NCI-H1105 treated with DMSO at 0.1 percent for 48 hours (cell line): Measurements from ENCODE around the gene BICRAL.
A peak's percentile ranks its signal among the peaks of the same experiment; 100 is the strongest.
"Not testable (repeated sequence)": the region's sequence is repeated elsewhere in the genome, so short reads cannot be mapped to it uniquely, and the experiment has no call there.

Experiments
- DNase-seq: peaks from one replicate; lab custom pipeline; 2025; lab: John Stamatoyannopoulos, UW

The BICRAL gene

DNA sequence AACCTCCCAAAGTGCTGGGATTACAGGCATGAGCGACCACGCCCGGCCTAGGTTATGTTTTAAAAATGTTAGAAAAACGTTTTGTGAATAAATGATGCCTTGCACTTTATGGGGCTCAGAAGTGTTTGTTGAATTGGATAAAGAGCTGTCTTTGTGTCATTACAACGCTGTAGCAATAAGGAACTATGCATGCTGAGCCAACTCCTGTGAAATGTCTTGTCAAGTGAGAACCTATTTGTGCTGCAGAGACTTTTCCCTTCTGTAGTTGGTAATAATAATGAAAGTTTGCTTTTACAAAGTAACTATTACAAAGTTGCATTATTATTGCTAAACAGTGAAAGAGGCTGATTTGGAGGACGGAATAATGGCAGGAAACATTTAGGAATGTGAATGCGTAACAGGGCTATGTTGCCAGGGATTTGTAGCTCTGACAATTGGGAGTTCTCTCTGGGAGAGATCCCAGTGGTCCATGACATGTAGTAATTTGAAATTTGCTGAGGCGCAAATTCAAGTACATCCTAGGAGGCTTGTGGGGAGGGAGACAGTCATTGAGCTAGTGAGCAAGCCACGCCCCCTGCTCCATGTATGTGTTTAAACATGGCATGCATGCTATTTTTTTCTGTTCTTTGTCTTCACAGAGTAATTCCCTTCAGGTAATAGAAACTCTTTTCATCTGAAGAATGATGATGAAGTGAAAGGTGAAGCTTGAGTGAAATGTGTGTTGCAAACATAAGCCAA lies 16.8 kb upstream of the BICRAL start:
- DNase-seq, result no peak

DNA sequence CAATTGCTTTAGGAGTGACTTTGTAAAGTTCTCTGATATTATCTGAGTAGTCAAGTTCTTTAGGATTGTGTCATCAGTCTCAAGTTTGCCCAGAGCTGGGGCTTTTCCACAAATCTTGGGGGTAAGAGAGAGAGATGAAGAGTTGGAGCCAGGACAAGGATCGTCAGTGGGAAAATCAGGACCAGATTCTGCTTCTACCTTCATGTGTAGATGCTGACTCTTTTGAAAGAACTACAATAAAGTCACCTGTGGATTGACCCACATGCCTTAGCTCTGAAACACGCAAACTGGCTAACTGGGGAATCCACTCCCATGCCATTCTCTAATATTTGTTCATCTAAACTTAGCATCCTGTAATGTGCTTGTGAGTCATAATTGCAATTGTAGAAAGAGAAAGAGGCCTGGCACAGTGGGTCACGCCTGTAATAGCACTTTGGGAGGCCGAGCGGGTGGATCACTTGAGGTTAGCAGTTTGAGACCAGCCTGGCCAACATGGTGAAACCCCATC lies 15.6 kb upstream of the BICRAL start:
- DNase-seq, result no peak

DNA sequence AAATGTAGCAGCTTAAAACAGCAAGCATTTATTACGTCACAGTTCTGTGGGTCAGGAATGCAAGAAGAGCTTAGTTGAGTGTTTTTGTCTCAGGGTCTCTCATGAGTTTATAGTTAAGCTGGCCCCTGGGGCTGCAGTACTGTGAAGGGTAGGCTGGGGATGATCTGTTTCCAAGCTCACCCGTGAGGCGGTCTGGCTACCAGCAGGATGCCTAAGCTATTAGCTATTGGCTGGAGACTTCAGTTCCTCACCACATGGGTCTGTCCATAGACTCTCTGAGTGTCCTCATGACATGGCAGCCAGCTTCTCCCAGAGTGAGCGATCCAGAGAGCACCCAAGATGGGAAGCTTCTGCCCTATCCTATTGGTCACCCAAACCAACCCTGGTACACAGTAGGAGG lies 12.8 kb upstream of the BICRAL start:
- DNase-seq, result no peak

DNA sequence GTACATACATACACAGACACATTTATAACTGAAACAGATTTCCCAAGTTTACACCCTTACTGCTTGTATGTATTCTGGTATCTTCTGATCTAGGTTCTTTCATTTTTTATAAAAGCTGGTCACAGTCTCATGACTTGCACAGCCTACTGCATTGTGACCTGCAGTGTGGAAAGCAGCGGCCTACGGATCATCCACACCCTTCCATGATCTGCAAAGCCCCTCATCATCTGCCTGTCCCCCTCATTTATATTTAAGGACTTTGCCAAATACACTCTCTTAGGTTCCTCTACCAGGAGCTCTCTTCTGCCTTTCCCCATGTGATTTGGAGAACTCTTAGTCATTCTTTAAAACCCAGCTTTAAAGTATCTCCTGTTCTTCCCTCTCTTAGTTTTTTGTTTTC lies 12.0 kb upstream of the BICRAL start:
- DNase-seq, result no peak

GRCh38 chr6:42771741-42772100 lies 10.1 kb upstream of the BICRAL start:
- DNase-seq, result no peak

DNA sequence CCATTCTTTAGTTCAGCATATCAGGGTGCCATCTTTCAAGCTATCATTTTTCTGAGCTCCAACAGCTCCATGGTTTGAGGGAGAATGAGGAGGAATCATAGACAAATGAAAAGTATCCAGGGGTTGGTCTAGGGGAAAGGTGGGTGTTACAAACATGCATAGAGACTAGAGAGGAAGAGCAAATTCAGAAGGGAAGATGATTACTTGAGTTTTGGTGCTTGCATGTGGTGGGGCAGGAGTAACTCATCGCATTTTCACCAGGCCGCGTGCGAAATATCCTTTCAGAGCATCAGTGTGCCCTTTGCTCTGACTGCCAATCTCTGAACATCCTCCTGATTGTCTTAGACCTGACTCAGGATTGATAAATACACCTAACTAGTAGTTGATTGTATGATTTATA lies 7.7 kb upstream of the BICRAL start:
- DNase-seq, result no peak

DNA sequence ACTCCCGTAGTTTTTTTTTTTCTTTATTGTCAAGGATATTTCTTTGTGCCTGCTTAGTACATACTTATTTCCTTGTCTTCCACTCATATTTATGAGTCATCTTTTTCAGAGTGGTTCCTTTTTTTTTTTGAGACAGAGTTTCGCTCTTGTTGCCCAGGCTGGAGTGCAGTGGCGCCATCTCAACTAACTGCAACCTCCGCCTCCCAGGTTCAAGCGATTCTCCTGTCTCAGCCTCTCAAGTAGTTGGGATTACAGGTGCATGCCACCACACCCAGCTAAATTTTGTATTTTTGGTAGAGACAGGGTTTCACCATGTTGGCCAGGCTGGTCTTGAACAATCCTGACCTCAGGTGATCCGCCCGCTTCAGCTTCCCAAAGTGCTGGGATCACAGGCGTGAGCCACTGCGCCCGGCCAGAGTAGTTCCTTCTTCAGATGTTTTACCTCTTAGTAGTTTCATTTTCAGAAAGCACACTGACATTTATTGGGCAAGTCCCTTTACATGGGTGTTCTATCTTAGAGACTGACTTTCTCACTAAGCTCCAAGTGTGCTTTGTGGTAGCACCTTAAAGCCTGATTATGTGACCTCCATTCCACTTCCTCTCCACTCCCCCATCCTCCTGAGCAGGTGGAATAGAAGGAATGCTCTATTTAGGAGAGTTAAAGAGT lies 6.9 kb upstream of the BICRAL start:
- not testable (repeated sequence) for DNase-seq

DNA sequence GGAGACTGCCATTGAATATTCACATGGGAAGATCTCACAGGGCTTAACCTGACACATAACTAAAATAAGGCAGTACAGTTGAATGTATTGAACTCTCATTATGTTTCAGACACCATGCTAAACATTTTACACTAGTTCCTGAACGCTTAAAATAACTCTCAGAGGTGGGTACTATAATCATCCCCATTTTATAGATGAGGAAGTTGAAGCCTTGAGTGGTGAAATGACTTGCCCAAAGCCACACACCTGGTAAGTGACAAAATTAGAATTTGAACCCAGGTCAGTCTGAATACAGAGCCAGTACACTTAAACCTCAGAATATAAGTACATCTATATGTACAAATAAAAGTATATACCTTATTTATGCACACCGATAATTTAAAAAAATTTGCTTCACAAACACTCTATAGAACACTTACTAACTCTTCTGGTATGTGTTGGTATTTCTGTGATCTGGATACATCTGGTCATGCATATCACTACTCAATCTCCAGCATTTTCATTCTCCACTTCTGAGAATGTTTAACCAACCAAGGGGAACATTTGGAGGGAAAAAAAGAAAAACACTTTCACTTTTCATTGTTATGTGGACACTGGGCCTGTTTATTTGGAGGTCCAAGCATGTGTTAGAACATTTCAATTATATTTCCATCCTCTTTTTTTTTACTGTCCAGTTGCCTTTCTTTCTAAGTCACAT lies 4.6 kb upstream of the BICRAL start:
- DNase-seq, result no peak

GRCh38 chr6:42778122-42778521 lies 3.7 kb upstream of the BICRAL start:
- DNase-seq, result no peak

DNA sequence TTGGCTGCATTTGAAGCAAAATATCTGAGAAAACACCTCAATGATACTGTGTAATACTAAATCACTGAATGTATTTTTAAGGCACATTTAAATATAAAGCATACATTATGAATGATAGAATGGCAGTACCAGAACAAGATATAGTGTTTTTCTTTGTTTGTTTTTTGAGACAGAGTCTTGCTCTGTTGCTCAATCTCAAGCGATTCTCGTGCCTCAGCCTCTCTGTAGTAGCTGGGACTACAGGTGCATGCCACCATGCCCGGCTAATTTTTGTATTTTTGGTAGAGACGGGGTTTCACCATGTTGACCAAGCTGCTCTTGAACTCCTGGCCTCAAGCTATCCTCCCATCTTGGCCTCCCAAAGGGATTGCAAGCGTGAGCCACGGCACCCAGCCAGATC lies 2.3 kb upstream of the BICRAL start:
- no peak for DNase-seq

DNA sequence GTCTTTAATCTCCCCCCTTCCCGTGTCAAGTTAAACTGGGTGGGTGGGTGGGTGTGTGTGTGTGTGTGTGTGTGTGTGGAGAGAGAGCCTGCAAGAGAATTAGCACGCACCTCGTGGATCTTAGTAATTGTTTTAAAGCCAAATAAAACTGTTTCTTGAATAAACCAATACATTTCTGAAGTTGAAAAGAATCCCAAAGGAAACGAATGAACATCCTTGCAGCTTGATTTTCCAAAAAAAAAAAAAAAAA lies 381 bp upstream of the BICRAL start:
- DNase-seq, result peak; percentile 54

GRCh38 chr6:42782689-42783176 lies 881 bp downstream of the BICRAL start:
- DNase-seq, result peak; percentile 79

GRCh38 chr6:42783177-42783875 lies 1.5 kb downstream of the BICRAL start:
- peak; percentile 68 for DNase-seq

DNA sequence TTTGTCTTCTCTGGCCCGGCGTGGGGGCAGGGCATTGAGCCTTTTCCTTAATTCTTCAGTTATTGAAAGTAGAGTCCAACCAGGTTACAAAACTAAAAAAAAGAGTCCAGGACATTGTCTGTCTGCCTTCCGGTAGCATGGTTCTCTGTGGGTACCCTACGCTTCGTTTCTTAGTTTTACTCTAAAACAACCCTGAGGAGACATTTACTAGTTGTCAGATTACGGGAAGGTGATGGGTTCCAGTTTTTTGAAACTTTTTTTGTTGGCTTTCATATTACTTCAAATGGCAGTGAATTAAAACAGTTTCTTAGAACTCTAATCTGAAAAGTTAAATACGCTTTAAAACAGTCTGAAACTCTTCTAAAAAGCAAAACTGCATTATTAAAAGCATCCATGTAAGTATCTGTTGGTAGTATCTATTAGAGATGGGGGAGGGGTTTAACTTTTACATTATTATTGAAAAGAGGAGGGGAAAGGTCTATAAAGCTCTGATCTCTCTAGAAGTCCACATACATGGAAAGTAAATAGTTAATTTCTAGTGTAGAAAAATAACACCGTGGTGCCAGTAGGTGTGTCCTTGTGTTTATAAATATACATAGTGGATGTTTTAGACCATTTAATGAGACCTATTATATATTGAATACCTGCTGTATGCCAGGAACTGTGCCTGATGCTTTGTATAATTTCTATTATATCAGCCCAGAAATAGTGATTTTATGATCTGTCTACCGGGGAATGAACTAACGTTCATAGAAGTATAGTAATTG lies 2.2 kb downstream of the BICRAL start:
- DNase-seq, result no peak

GRCh38 chr6:42784717-42785498 lies 3.1 kb downstream of the BICRAL start:
- DNase-seq, result no peak

- DNase-seq, result no peak
Measured at GRCh38 chr6:42786525-42786985, 4.7 kb downstream of the BICRAL start.

- no peak for DNase-seq
Measured at GRCh38 chr6:42787063-42787472, 5.2 kb downstream of the BICRAL start.

GRCh38 chr6:42788671-42789070 lies 6.8 kb downstream of the BICRAL start:
- no peak for DNase-seq

DNA sequence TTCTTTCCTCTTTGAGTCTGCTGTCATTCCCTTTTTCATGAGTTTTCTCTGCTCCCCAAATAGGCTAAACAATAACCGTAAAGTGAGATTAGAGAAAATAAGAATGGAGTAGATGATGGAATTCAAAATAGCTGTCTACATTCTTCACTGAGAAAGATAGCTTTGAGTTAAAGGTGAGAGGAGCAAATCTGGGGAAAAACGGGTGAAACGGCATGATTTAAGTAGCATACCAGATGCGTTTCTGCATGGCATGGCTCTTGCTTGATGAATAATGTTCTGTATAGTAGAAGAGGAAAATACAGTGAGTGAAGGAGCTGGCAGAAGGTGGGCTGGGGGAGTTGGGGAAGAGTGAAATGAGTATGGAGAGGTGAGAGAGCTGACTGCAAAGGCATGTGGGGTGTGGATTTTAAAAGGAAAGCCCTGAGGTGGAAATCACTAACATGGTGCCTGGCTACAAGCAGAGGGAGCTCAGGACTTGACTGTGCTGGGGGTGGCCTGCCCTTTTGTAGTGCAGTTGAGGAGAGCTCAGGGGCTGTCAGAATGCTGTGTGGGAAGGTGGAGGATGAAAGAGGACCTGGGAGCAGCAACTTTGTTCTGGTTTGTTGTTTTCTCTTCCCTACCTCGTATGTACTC lies 8.8 kb downstream of the BICRAL start:
- no peak for DNase-seq

DNA sequence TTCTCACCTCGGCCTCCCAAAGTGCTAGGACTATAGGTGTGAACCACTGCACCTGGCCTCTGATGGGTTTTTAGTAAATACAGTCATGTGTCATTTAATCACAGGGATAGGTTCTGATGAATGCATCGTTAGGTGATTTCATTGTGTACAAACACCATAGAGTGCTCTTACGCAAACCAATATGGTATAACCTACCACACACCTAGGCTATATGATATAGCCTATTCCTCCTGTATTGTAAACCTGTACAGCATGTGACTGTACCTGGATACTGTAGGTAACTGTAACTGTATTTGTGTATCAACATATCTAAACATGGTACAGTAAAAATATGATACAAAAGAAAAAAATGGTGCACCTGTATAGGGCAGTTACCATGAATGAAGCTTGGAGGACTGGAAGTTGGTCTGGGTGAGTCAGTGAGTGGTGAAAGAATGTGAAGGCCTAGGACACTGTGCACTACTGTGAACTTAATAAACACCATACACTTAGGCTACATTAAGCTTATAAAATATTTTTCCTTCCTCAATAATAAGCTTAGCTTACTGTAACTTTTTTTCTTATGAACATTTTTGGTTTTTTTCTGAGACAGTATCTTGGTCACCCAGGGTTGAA lies 10.0 kb downstream of the BICRAL start:
- DNase-seq, result peak; percentile 21
